GM12874 (cell line): ENCODE measurements around the gene ITPR1.

ENCODE experiments used
- CTCF ChIP-seq: IDR thresholded peaks from 2 replicates; pipeline ENCODE4 v1.5.1; 2011; ENCODE audit warnings: low read depth, mild to moderate bottlenecking, control low read depth, low read length, moderate library complexity; ENCODE audit not compliant: insufficient read depth

The ITPR1 gene

GRCh38 chr3:4714045-4714444 is 220.9 kb downstream of the ITPR1 start:
- no peak for TF ChIP-seq CTCF

- TF ChIP-seq CTCF = no peak
Measured at GRCh38 chr3:4716266-4716665, 223.1 kb downstream of the ITPR1 start.

- no peak for TF ChIP-seq CTCF
Measured at GRCh38 chr3:4716706-4717362, 223.7 kb downstream of the ITPR1 start.

- no peak for TF ChIP-seq CTCF
Measured at GRCh38 chr3:4717363-4717740, 224.2 kb downstream of the ITPR1 start.

GRCh38 chr3:4718179-4718736 is 225.1 kb downstream of the ITPR1 start:
- TF ChIP-seq CTCF = no peak

GRCh38 chr3:4719046-4719501 is 225.9 kb downstream of the ITPR1 start:
- TF ChIP-seq CTCF = no peak

- peak; percentile 48 for TF ChIP-seq CTCF
Measured at GRCh38 chr3:4720316-4721075, 227.3 kb downstream of the ITPR1 start.
